Nephron progenitor cell (in vitro differentiated cells): ENCODE data around the gene SGMS1.
A peak's percentile ranks its signal among the peaks of the same experiment; 100 is the strongest.

Experiments used
- DNase-seq: peaks from one replicate; pipeline ENCODE4 v3.0.0; 2021
- H3K27ac Mint-ChIP-seq: 2 replicates; pipeline ENCODE4 v1.8.0; 2021; ENCODE audit warnings: mild to moderate bottlenecking, moderate library complexity, mixed read lengths
- H3K27me3 Mint-ChIP-seq: 2 replicates; pipeline ENCODE4 v1.8.0; 2021; ENCODE audit warnings: mild to moderate bottlenecking, low read depth, mixed read lengths; ENCODE audit not compliant: poor library complexity
- H3K36me3 Mint-ChIP-seq: 2 replicates; pipeline ENCODE4 v1.8.0; 2021; ENCODE audit warnings: low read depth, mixed read lengths
- H3K4me1 Mint-ChIP-seq: 2 replicates; pipeline ENCODE4 v1.8.0; 2021; ENCODE audit warnings: mixed read lengths
- H3K4me3 Mint-ChIP-seq: 2 replicates; pipeline ENCODE4 v1.8.0; 2021; ENCODE audit warnings: mild to moderate bottlenecking, moderate library complexity, mixed read lengths
- H3K9me3 Mint-ChIP-seq: 2 replicates; pipeline ENCODE4 v1.8.0; 2021; ENCODE audit warnings: mild to moderate bottlenecking, moderate library complexity, mixed read lengths
- TF ChIP-seq, protein P1 (sequence below): fragments of 200-600 bp; sonication (generic); IDR thresholded peaks from 2 replicates; pipeline ENCODE4 v1.5.0; 2021; ENCODE audit warnings: antibody characterized with exemption

Gene SGMS1

DNA sequence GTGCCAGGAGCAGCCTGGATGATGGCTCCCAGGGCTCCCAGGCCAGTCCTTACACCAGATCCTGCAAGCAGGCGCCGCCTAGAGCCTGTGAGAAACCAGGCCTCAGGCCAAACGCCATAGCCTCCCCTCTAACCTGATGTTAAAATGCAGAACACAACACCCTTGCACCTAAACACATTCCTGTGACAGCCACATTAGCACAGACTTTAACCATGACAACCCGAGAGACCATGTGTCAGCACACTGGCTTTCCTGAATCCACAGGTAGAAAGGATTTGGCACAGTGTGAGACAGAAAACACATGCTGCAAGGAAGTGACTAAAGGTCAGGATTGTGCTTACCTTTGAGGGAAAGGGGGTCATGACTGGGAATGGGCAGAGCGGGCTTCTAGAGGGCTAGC lies 59.9 kb downstream of the SGMS1 start:
- Mint-ChIP-seq H3K4me3 (no peak overlapping the region), H3K27ac (no peak overlapping the region), H3K4me1 (peaks cover 15% of the 10 kb centered on the region), H3K27me3 (no peaks in the 10 kb centered on the region), H3K9me3 (no peaks in the 10 kb centered on the region), H3K36me3 (no peaks in the 10 kb centered on the region)
- TF ChIP-seq, protein P1, sequence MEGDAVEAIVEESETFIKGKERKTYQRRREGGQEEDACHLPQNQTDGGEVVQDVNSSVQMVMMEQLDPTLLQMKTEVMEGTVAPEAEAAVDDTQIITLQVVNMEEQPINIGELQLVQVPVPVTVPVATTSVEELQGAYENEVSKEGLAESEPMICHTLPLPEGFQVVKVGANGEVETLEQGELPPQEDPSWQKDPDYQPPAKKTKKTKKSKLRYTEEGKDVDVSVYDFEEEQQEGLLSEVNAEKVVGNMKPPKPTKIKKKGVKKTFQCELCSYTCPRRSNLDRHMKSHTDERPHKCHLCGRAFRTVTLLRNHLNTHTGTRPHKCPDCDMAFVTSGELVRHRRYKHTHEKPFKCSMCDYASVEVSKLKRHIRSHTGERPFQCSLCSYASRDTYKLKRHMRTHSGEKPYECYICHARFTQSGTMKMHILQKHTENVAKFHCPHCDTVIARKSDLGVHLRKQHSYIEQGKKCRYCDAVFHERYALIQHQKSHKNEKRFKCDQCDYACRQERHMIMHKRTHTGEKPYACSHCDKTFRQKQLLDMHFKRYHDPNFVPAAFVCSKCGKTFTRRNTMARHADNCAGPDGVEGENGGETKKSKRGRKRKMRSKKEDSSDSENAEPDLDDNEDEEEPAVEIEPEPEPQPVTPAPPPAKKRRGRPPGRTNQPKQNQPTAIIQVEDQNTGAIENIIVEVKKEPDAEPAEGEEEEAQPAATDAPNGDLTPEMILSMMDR: no peak
- no peak for DNase-seq

DNA sequence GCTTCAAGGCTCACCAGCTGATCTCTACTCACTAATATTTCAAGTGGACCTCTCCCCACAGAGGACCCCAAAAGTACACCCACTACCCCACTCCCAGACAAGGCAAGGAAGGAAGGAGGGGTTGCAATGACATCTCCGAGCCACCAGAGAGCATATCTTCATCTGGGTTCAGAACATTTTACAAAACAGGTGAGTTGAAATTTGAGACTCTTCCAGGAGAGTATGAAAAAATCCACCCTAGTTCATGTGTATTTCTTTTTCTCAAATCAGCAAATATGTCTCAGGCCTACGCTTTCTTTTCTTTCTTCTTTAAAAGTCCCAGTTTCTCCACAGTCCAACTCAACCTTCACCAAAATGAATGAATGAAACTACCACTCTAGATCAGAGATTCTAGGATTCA lies 61.9 kb downstream of the SGMS1 start:
- H3K27ac Mint-ChIP-seq: no peak overlapping the region
- H3K9me3 Mint-ChIP-seq: no peaks in the 10 kb centered on the region
- TF ChIP-seq, protein P1: peak; percentile 33
- H3K4me3 Mint-ChIP-seq: no peak overlapping the region
- no peaks in the 10 kb centered on the region for H3K36me3 Mint-ChIP-seq
- H3K4me1 Mint-ChIP-seq: peaks cover 15% of the 10 kb centered on the region
- no peak for DNase-seq
- H3K27me3 Mint-ChIP-seq: no peaks in the 10 kb centered on the region

DNA sequence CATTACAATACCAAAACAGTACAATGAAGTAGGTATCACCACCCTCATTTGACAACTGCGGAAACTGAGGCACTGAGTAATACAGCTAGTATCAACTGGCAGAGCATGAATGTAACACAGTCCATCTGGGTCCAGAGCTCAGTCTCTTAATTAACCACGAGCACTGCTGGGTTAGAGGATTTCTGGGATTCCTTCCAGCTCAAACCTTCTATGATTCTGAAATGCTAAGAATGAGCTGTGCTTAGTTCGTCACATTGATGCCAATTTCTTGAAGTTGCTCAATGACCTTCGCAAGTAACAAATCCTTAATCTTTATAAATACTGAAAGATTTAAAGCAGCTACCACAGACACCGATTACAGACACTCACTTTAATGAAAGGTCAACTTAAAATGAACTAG lies 62.5 kb downstream of the SGMS1 start:
- no peaks in the 10 kb centered on the region for H3K27me3 Mint-ChIP-seq
- H3K4me1 Mint-ChIP-seq: peaks cover 18% of the 10 kb centered on the region
- no peak overlapping the region for H3K27ac Mint-ChIP-seq
- H3K36me3 Mint-ChIP-seq: no peaks in the 10 kb centered on the region
- TF ChIP-seq, protein P1: no peak
- DNase-seq: no peak
- no peaks in the 10 kb centered on the region for H3K9me3 Mint-ChIP-seq
- H3K4me3 Mint-ChIP-seq: no peak overlapping the region

DNA sequence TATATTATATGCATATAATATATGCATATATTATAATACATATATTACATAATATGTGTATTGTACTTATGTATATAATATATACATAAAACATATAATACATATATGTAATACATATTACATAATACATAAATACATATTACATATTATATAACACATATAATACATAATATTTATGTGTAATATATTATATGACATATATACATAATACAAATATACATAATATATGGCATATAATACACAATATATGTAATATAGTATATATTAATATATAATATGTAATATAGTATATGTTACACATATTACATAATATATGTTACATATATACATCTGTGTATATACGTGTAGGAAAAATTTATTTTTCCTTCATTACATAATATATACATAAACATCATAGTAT lies 63.4 kb downstream of the SGMS1 start:
- DNase-seq: no peak
- Mint-ChIP-seq H3K9me3 (no peaks in the 10 kb centered on the region), H3K4me1 (peaks cover 19% of the 10 kb centered on the region), H3K27ac (no peak overlapping the region), H3K4me3 (no peak overlapping the region), H3K36me3 (no peaks in the 10 kb centered on the region), H3K27me3 (no peaks in the 10 kb centered on the region)
- TF ChIP-seq, protein P1: no peak

DNA sequence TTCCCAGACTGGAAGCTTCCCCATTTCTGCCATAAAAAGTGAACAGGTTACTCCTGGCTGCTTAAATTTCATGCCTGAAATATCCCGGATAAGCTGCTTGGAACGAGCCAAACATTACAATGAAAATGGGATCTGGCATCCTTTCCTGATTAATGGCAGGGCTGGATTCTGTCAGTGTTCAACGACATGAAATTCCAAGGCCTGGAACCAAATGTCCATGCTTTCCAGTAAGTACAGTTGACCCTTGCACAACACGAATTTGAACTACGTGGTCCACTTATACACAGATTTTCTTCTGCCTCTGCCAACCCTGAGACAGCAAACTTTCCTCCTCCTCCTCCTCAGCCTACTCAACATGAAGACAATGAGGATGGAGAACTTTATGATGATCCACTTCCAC lies 65.4 kb downstream of the SGMS1 start:
- no peak overlapping the region for H3K27ac Mint-ChIP-seq
- H3K36me3 Mint-ChIP-seq: no peaks in the 10 kb centered on the region

DNA sequence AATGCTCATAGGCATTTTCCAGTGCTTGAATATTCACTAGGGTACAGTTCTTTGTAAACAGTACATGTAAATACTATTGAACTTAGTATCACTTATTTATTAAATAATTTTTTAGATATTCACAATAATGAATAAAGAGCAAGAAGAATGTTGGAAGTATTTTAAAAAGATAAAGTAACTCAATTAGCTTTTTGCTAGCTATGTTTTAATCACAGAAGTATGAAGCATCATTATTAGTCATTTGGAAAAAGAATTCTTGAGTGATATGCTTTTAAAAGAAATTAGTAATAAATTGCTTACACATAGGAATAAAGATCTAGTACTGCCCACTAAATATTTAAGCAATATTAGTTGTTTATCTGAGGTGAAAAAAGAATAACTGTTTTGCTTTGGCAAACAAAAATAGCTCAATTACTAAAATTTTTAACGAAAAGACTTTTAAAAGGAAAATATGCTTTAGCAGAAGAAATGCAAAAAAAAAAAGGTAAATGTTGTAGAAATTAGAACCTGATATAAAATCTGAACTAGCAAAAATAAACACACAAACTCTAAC lies 66.5 kb downstream of the SGMS1 start:
- peaks cover 37% of the 10 kb centered on the region for H3K4me1 Mint-ChIP-seq
- no peaks in the 10 kb centered on the region for H3K27me3 Mint-ChIP-seq
- DNase-seq: no peak
- no peaks in the 10 kb centered on the region for H3K36me3 Mint-ChIP-seq
- TF ChIP-seq, protein P1: no peak
- no peaks in the 10 kb centered on the region for H3K9me3 Mint-ChIP-seq
- no peak overlapping the region for H3K27ac Mint-ChIP-seq
- H3K4me3 Mint-ChIP-seq: no peak overlapping the region

More for the DNA sequence above, 65.4 kb downstream of the SGMS1 start:
- Mint-ChIP-seq H3K4me1 (peaks cover 26% of the 10 kb centered on the region), H3K9me3 (no peaks in the 10 kb centered on the region), H3K4me3 (no peak overlapping the region), H3K27me3 (no peaks in the 10 kb centered on the region)
- TF ChIP-seq, protein P1: no peak
- no peak for DNase-seq
